Uterus (tissue), 4 donors: ENCODE results near the gene PDHA1. TPM values are rescaled to one million over a fixed set of nuclear protein-coding genes. Genes with fewer than 3 reads are reported as not detected.

Source experiments
- DNase-seq, 2 donors: peaks; one replicate each; pipeline ENCODE4 v3.0.0-alpha.2; 2019 to 2020
- H3K27ac ChIP-seq, 2 donors: fragments of 200-600 bp; sonication (generic); 1 replicate in 1 of 2; 2 replicates in 1 of 2; pipeline ENCODE4 v1.5.1; 2016 to 2018
- H3K27me3 ChIP-seq, 2 donors: fragments of 200-600 bp; sonication (generic); one replicate each; pipeline ENCODE4 v1.5.1; 2018 to 2019; ENCODE audit warnings: control low read depth in 1 of 2
- H3K36me3 ChIP-seq, 2 donors: fragments of 200-600 bp; sonication (generic); one replicate each; pipeline ENCODE4 v1.5.1; 2019; ENCODE audit warnings: control low read depth in 1 of 2
- H3K4me1 ChIP-seq, 2 donors: fragments of 200-600 bp; sonication (generic); one replicate each; pipeline ENCODE4 v1.5.1; 2018 to 2019; ENCODE audit warnings: control low read depth in 1 of 2
- H3K4me3 ChIP-seq, 2 donors: fragments of 200-600 bp; sonication (generic); 1 replicate in 1 of 2; 2 replicates in 1 of 2; pipeline ENCODE4 v1.5.1; 2018 to 2019; ENCODE audit warnings: mild to moderate bottlenecking in 1 of 2
- H3K9me3 ChIP-seq, 2 donors: fragments of 200-600 bp; sonication (generic); one replicate each; pipeline ENCODE4 v1.5.1; 2019; ENCODE audit warnings: control low read depth in 1 of 2
- CTCF ChIP-seq, 4 experiments: fragments of 200-600 bp in 2 of 4; fragments of 450-650 bp in 2 of 4; sonication (generic) in 2 of 4; IDR thresholded peaks; one replicate each; pipeline ENCODE4 v1.5.1; 2016 to 2019; ENCODE audit warnings: antibody characterized with exemption in 4 of 4, mild to moderate bottlenecking in 2 of 4, moderate library complexity in 1 of 4
- POLR2A ChIP-seq, 2 donors: fragments of 450-650 bp; IDR thresholded peaks; one replicate each; pipeline ENCODE4 v1.6.1; 2016; ENCODE audit warnings: antibody characterized with exemption in 2 of 2, mild to moderate bottlenecking in 1 of 2, moderate library complexity in 1 of 2
- intact Hi-C: fragments of 100-400 bp; cut with DNase I; formaldehyde crosslinking; loops from one replicate; pipeline ENCODE4 v1.15.1; 2023; ENCODE audit warnings: low total_unique reads
- small RNA-seq: library from RNA; depleted of rRNA; stranded (forward); fragments of <200 nt; gene quantifications from one replicate; pipeline ENCODE3, GENCODE V24; 2016
- total RNA-seq, 4 donors: library from RNA; depleted of rRNA in 3 of 4; stranded (reverse); fragments of >200 nt in 3 of 4; gene quantifications; one replicate each; pipeline versions ENCODE4 v1.1.0 to v1.2.4, GENCODE V29; 2014 to 2023
- donor health status: DM: yes; HTN: yes; CAD: no.

The PDHA1 gene
- total RNA-seq, 4 donors from 2014 or later: 15.0 to 100 (median 62.9) TPM

- Histone ChIP-seq H3K27me3 (no peaks in the 10 kb centered on the region), H3K4me1 (no peaks in the 10 kb centered on the region), H3K27ac (no peak overlapping the region), H3K4me3 (no peak overlapping the region), H3K9me3 (no peaks in the 10 kb centered on the region), H3K36me3 (no peaks in the 10 kb centered on the region)
- TF ChIP-seq POLR2A (IDR thresholded peaks at IDR 0.05): no peak
- TF ChIP-seq CTCF (IDR thresholded peaks at IDR 0.05): no peak
- intact Hi-C loops: no loop called here
- DNase-seq: no peak
Measured at GRCh38 chrX:19392703-19393102, 49.0 kb downstream of the PDHA1 start.

- intact Hi-C loops: no loop called here
- H3K9me3 ChIP-seq: no peaks in the 10 kb centered on the region
- H3K36me3 ChIP-seq: no peaks in the 10 kb centered on the region
- no peak overlapping the region for H3K4me3 ChIP-seq
- no peaks in the 10 kb centered on the region for H3K27me3 ChIP-seq
- H3K27ac ChIP-seq: no peak overlapping the region
- DNase-seq: no peak
- no peaks in the 10 kb centered on the region for H3K4me1 ChIP-seq
- TF ChIP-seq POLR2A (IDR thresholded peaks at IDR 0.05) (no peak), CTCF (IDR thresholded peaks at IDR 0.05) (no peak)
Measured at GRCh38 chrX:19403696-19404095, 60.0 kb downstream of the PDHA1 start.

- Histone ChIP-seq H3K4me1 (no peaks in the 10 kb centered on the region), H3K27ac (no peak overlapping the region), H3K36me3 (no peaks in the 10 kb centered on the region), H3K4me3 (no peak overlapping the region), H3K27me3 (no peaks in the 10 kb centered on the region), H3K9me3 (no peaks in the 10 kb centered on the region)
- DNase-seq: no peak
- intact Hi-C loops: no loop called here
- TF ChIP-seq POLR2A (IDR thresholded peaks at IDR 0.05): no peak
- no peak for TF ChIP-seq CTCF (IDR thresholded peaks at IDR 0.05)
Measured at GRCh38 chrX:19410259-19410658, 66.5 kb downstream of the PDHA1 start.

Small RNA genes within 50 kb of the gene (small RNA-seq; reads per million reads assigned to genes)
- not detected for gene RF00019

Other genes with a start within 250 kb of the PDHA1 start
- gene ADGRG2, start 221.5 kb upstream of the PDHA1 start, total RNA-seq: 10 to 100 TPM in 1 of 4 donors, 1 to 10 TPM in 1, under 1 TPM in 2; 0.30 to 18.7 (median 1.7) TPM
- under 1 TPM in 2 of 4 donors, not detected in 2; 0.55 to 0.90 TPM for gene MAP3K15, start 171.6 kb downstream of the PDHA1 start, total RNA-seq